A673 (cell line): ENCODE results near the gene MAPKAP1.

Experiments
- CTCF ChIP-seq: fragments of 300-800, 200-600 bp; sonication (generic); conservative IDR thresholded peaks from 2 replicates; pipeline ENCODE4 v1.5.1; 2017; ENCODE audit warnings: low read depth, mild to moderate bottlenecking, antibody characterized with exemption, low read length, moderate library complexity, mixed read lengths
- EZH2 ChIP-seq: fragments of 200-600 bp; sonication (generic); IDR thresholded peaks from 2 replicates; pipeline ENCODE4 v1.6.1; 2017; ENCODE audit warnings: borderline replicate concordance, low read depth, mild to moderate bottlenecking, mixed read lengths, antibody characterized with exemption, low read length; ENCODE audit not compliant: poor library complexity, severe bottlenecking

- TF ChIP-seq EZH2 (no peak), CTCF (no peak)
Measured at GRCh38 chr9:125493384-125493783, 213.6 kb downstream of the MAPKAP1 start.
